Measurements from ENCODE around the gene GUCA2A. TPM values are rescaled to one million over a fixed set of nuclear protein-coding genes. Genes with fewer than 3 reads are reported as not detected.

GUCA2A gene
- total RNA-seq, 1 donor: not detected

- H3K4me3 ChIP-seq (ENCODE audit: low read depth, low read length): no peak overlapping the region
- no peak for TF ChIP-seq CTCF (IDR thresholded peaks at IDR 0.05; ENCODE audit: insufficient read depth, low read depth, low read length)
- no peak for DNase-seq (ENCODE audit: low read depth)
Measured at GRCh38 chr1:42135426-42135825, 29.1 kb downstream of the GUCA2A start.

- TF ChIP-seq CTCF (IDR thresholded peaks at IDR 0.05; ENCODE audit: insufficient read depth, low read depth, low read length): no peak
- no peak overlapping the region for H3K4me3 ChIP-seq (ENCODE audit: low read depth, low read length)
- DNase-seq (ENCODE audit: low read depth): no peak
Measured at GRCh38 chr1:42133809-42134526, 30.6 kb downstream of the GUCA2A start.

GRCh38 chr1:42133390-42133789, 31.2 kb downstream of the GUCA2A start:
- no peak overlapping the region for H3K4me3 ChIP-seq (ENCODE audit: low read depth, low read length)
- no peak for TF ChIP-seq CTCF (IDR thresholded peaks at IDR 0.05; ENCODE audit: insufficient read depth, low read depth, low read length)
- DNase-seq (ENCODE audit: low read depth): peak; percentile 4

GRCh38 chr1:42130061-42130660, 34.4 kb downstream of the GUCA2A start:
- H3K4me3 ChIP-seq (ENCODE audit: low read depth, low read length): no peak overlapping the region
- no peak for TF ChIP-seq CTCF (IDR thresholded peaks at IDR 0.05; ENCODE audit: insufficient read depth, low read depth, low read length)

GRCh38 chr1:42128964-42129363, 35.6 kb downstream of the GUCA2A start:
- H3K4me3 ChIP-seq (ENCODE audit: low read depth, low read length): no peak overlapping the region
- TF ChIP-seq CTCF (IDR thresholded peaks at IDR 0.05; ENCODE audit: insufficient read depth, low read depth, low read length): no peak
- DNase-seq (ENCODE audit: low read depth): no peak

More at GRCh38 chr1:42130061-42130660, 34.4 kb downstream of the GUCA2A start:
- no peak for DNase-seq (ENCODE audit: low read depth)

GRCh38 chr1:42128499-42128898, 36.0 kb downstream of the GUCA2A start:
- no peak for TF ChIP-seq CTCF (IDR thresholded peaks at IDR 0.05; ENCODE audit: insufficient read depth, low read depth, low read length)
- H3K4me3 ChIP-seq (ENCODE audit: low read depth, low read length): no peak overlapping the region
- DNase-seq (ENCODE audit: low read depth): no peak

Data from fibroblast of villous mesenchyme (primary cell).